ENCODE data around the gene ABCG4.
A peak's percentile ranks its signal among the peaks of the same experiment; 100 is the strongest.

ABCG4 gene

DNA sequence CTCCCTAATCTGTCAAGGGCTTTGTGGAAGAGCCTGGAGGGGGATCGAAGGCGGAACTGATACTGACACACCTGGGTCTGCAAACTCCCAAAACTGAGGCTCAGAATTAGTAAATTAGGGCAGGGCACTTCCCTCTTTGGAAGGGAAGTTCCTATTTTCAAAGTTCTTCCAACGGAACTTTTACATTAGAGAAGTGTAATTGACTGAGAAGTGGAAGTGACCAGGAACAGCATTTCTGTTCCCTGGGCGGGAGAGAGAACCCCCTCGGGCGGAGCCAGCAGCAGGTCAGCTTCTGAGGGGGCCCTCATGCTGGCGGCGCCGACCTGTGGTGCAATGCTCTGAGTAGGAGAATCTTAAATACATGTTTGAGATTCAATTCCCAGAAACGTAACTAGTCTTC lies 56.2 kb downstream of the ABCG4 start:
- DNase-seq (ENCODE audit: low read depth in 2 of 3, low spot score in 1 of 3) = no peak

- peak; percentile 94 to 99 (median 94) for DNase-seq (ENCODE audit: low read depth in 2 of 3, low spot score in 1 of 3)
These were observed 57.0 kb downstream of the ABCG4 start, which contains the start of gene CBL for GRCh38 chr11:119205574-119206510. TSS of gene CBL (plus strand) at chr11:119206339. CDS start at chr11:119206418, 79 bp downstream.

DNA sequence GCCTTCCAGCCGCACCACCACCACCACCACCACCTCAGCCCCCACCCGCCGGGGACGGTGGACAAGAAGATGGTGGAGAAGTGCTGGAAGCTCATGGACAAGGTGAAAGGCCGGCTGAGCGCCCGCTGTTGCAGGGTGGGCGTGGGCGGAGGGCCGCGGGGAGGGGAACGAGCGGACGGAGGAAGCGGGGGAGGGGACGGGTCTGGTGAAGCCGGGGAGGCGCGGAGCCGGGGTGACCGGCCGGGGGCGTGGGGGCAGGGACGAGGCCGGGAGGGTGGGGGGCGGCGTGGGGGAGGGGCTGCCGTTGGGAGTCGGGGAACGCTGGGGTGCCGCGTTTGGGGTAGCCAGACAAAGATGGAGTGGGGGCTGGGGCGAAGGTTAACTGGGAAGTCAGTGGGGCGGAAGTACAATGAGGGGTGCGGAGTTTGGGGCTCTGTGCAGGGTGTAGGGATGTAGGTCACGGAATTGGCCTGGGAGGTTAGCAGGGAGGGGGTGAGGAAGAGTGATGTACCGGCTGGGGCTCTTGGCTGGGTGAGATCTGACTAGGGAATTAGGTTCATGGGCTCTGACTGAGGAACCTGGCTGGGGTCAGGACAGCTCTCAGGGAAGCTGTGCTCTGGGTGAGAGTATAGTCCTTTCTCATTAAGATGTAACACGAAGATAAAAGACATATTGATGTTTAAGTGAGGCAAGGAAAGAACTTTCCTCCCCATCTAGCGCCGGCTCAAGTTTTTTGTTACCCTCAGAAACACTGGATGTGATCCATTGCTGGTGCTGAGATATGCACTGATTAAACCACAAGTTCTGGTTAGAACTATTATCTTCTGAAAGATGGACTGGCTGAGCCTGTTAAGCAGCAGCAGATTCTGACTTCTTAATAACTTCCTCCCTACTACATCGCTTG lies 57.9 kb downstream of the ABCG4 start:
- peak; percentile 22 to 46 (median 37) for DNase-seq (ENCODE audit: low read depth in 2 of 3, low spot score in 1 of 3)

DNA sequence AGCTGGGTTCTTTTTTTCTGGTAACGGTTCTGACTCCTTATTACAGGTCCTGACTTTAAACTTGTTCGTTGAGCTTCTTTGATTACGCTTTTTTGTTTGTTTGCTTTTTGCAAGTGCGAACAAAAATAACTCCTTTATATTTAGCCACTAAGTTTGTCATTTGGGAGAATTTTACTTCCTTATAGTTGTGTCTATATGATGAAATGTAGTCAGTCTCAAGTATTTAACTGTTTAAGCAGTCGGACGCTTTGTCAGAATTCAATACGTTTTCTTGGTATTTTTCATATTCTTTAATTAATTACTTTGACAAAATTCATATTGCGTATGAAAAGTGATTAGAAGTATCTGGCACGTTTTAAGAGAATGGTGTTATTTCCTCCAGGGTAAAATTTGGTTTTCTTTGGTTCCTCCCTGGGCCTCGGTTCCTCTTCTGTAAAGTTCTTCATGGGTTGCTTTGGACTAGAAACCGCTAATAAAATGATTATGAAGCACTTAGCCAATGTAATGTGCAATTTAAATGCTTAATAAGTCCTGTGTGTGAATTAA lies 58.6 kb downstream of the ABCG4 start:
- no peak for DNase-seq (ENCODE audit: low read depth in 2 of 3, low spot score in 1 of 3)

DNA sequence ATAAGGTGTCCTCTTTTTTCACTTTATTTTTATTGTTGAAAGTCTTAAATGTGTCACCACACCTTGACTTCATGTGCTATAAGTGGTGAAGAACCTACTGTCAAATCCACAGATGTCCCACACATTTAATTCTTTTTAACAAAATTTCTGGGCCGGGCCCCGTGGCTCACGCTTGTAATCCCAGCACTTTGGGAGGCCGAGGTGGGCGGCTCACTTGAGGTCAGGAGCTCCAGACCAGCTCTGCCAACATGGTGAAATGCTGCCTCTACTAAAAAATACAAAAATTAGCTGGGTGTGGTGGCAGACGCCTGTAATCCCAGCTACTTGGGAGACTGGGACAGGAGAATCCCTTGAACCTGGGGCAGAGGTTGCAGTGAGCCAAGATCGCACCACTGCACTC lies 60.3 kb downstream of the ABCG4 start:
- DNase-seq (ENCODE audit: low read depth in 2 of 3, low spot score in 1 of 3) = no peak

GRCh38 chr11:119210050-119210449 lies 61.2 kb downstream of the ABCG4 start:
- DNase-seq (ENCODE audit: low read depth in 2 of 3, low spot score in 1 of 3) = no peak

Data from stimulated activated CD4-positive, alpha-beta T cell treated with anti-CD3 and anti-CD28 coated beads, Interleukin-12 subunit alpha, Interleukin-12 subunit beta, amount 100 ng/mL, for 48 hours (primary cell).